Lung (tissue), 12 donors: Measurements from ENCODE around the gene MBP. TPM values are rescaled to one million over a fixed set of nuclear protein-coding genes. Genes with fewer than 3 reads are reported as not detected.

Source experiments
- ATAC-seq: fragments of 200-7000 bp; cut with Tn5 transposase; one replicate; pipeline ENCODE4 v1.9.1; 2020; ENCODE audit warnings: moderate number of reproducible peaks; ENCODE audit not compliant: insufficient read depth, low FRiP score
- DNase-seq, 3 donors: peaks; one replicate each; pipeline ENCODE4 v3.0.0-alpha.2; 2013 to 2017
- H3K27ac ChIP-seq, 2 donors: one replicate each; pipeline ENCODE4 v1.5.1; 2013; ENCODE audit warnings: mild to moderate bottlenecking in 2 of 2, moderate library complexity in 2 of 2, control low read depth in 1 of 2, inconsistent platforms in 1 of 2, low read depth in 1 of 2, low read length in 1 of 2
- H3K27me3 ChIP-seq, 3 donors: one replicate each; pipeline ENCODE4 v1.5.1; 2013; ENCODE audit warnings: low read length in 2 of 3; ENCODE audit not compliant: control insufficient read depth in 3 of 3, insufficient read depth in 3 of 3
- H3K36me3 ChIP-seq, 4 donors: one replicate each; pipeline ENCODE4 v1.5.1; 2013; ENCODE audit warnings: low read length in 4 of 4, mild to moderate bottlenecking in 1 of 4, moderate library complexity in 1 of 4; ENCODE audit not compliant: control insufficient read depth in 4 of 4, insufficient read depth in 4 of 4
- H3K4me1 ChIP-seq, 5 donors: one replicate each; pipeline ENCODE4 v1.5.1; 2013; ENCODE audit warnings: low read length in 5 of 5, mild to moderate bottlenecking in 2 of 5, moderate library complexity in 1 of 5; ENCODE audit not compliant: control insufficient read depth in 5 of 5, insufficient read depth in 5 of 5
- H3K4me3 ChIP-seq: one replicate; pipeline ENCODE4 v1.5.1; 2013; ENCODE audit warnings: mild to moderate bottlenecking, control low read depth, moderate library complexity
- H3K9ac ChIP-seq, 2 donors: one replicate each; pipeline ENCODE4 v1.5.1; 2013; ENCODE audit warnings: low read length in 2 of 2, control low read depth in 1 of 2; ENCODE audit not compliant: insufficient read depth in 1 of 2
- H3K9me3 ChIP-seq, 4 donors: one replicate each; pipeline ENCODE4 v1.5.1; 2013; ENCODE audit warnings: low read length in 3 of 4, mild to moderate bottlenecking in 1 of 4, moderate library complexity in 1 of 4; ENCODE audit not compliant: control insufficient read depth in 4 of 4, insufficient read depth in 3 of 4
- CTCF ChIP-seq: IDR thresholded peaks from 2 replicates; pipeline ENCODE4 v1.5.1; 2012; ENCODE audit warnings: mild to moderate bottlenecking; ENCODE audit errors: control extremely low read depth, extremely low read depth
- WGBS, 2 donors: extraction: QIAGEN DNeasy Blood & Tissue Kit; methylation state at CpG; one replicate each; pipeline ENCODE4 v1.1.7; 2013; 5-methylcytosine and 5-hydroxymethylcytosine counted together
- polyA plus RNA-seq, 2 donors: library from polyadenylated mRNA; stranded (reverse); fragments of 200-250 nt; gene quantifications; one replicate each; pipeline ENCODE4 v1.2.1, GENCODE V29; 2013
- total RNA-seq, 2 donors: library from RNA; depleted of rRNA in 1 of 2; stranded (reverse); fragments of >200 nt in 1 of 2; gene quantifications; one replicate each; pipeline ENCODE4 v1.2.1, GENCODE V29; 2014 to 2021
- donor health status: control.
- donor health status: control.
- donor health status: Bipolar disorder and iron deficiency.
- donor health status: healthy.
- donor health status: DM: yes; HTN: yes; CAD: no.

Gene MBP
- total and polyA plus RNA-seq, 4 donors, result 15.6 to 64.1 (median 30.9) TPM

DNA sequence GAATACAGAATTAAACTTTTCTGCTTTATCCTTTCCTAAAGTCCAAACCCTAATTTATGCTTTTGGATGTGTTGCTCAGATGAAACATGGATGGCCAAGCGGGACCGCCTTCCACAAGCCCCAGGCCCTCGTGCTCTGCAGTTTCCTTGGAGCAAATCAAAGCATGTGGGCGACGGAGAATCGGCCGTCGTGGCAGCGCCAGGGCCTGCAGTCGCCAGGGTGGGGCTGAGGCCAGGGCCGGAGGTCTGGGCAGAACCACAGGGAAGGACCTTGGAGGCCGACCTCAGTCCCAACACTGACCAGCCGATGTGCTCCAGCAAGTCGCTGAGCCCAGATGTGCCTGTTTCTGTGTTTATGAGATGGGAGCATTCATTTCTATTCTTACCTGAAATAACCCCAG, 108.1 kb downstream of the MBP start:
- peaks cover 0 to 7% (median 0%) of the 10 kb centered on the region in 5 donors for H3K4me1 ChIP-seq
- H3K27me3 ChIP-seq, result no peaks in the 10 kb centered on the region
- no peak overlapping the region for H3K27ac ChIP-seq
- no peak for TF ChIP-seq CTCF
- no peak overlapping the region for H3K4me3 ChIP-seq
- ATAC-seq (no peak), DNase-seq (no peak)
- peaks cover 0 to 9% (median 0%) of the 10 kb centered on the region in 4 donors for H3K36me3 ChIP-seq
- H3K9ac ChIP-seq, result no peak overlapping the region
- H3K9me3 ChIP-seq, result no peaks in the 10 kb centered on the region
- WGBS, 2 donors, result 96 to 98% methylated on average over 14 of the region's 14 CpGs

GRCh38 chr18:77023102-77023782, 109.3 kb downstream of the MBP start:
- 69 to 78% methylated on average over 19 of the region's 19 CpGs for WGBS, 2 donors
- Histone ChIP-seq H3K4me3 (no peak overlapping the region), H3K9ac (no peak overlapping the region), H3K27me3 (no peaks in the 10 kb centered on the region), H3K9me3 (no peaks in the 10 kb centered on the region), H3K27ac (no peak overlapping the region), H3K36me3 (peaks cover 0 to 9% (median 0%) of the 10 kb centered on the region in 4 donors), H3K4me1 (peaks cover 0 to 7% (median 0%) of the 10 kb centered on the region in 5 donors)
- DNase-seq (peak in 1 of 3 donors; percentile 21), ATAC-seq (no peak)
- TF ChIP-seq CTCF, result no peak

GRCh38 chr18:77022556-77022955, 110.0 kb downstream of the MBP start:
- WGBS, 2 donors, result 87 to 93% methylated on average over 5 of the region's 5 CpGs
- peaks cover 0 to 9% (median 0%) of the 10 kb centered on the region in 4 donors for H3K36me3 ChIP-seq
- no peak overlapping the region for H3K4me3 ChIP-seq
- no peak for DNase-seq
- H3K27ac ChIP-seq, result no peak overlapping the region
- no peaks in the 10 kb centered on the region for H3K9me3 ChIP-seq
- H3K4me1 ChIP-seq, result peaks cover 0 to 7% (median 0%) of the 10 kb centered on the region in 5 donors
- no peaks in the 10 kb centered on the region for H3K27me3 ChIP-seq
- no peak for TF ChIP-seq CTCF
- H3K9ac ChIP-seq, result no peak overlapping the region
- no peak for ATAC-seq
